Hair follicular keratinocyte (primary cell): ENCODE results near the gene THAP2. TPM values are rescaled to one million over a fixed set of nuclear protein-coding genes. Genes with fewer than 3 reads are reported as not detected.

ENCODE experiments used
- total RNA-seq: library from RNA; depleted of rRNA; stranded (reverse); fragments of >200 nt; gene quantifications from 2 replicates; pipeline ENCODE4 v1.2.3, GENCODE V29; 2015

The THAP2 gene
- 1.5 and 5.8 TPM in 2 replicates for total RNA-seq

GRCh38 chr12:71663561-71664410 lies at the start of gene THAP2, which contains the start of gene ZFC3H1:
TSS of gene THAP2 (plus strand) at chr12:71664301. CDS start at chr12:71664510, 209 bp downstream.
TSS of gene ZFC3H1 (minus strand) at chr12:71663848. CDS start at chr12:71663610, 238 bp downstream.

GRCh38 chr12:71685914-71686657 lies 22.0 kb downstream of the THAP2 start, which contains the start of gene TMEM19:
TSS of gene TMEM19 (plus strand) at chr12:71686082. CDS start at chr12:71686681, 599 bp downstream.

Other genes with a start within 250 kb of the THAP2 start
- gene LGR5, start 224.5 kb upstream of the THAP2 start, total RNA-seq = not detected in 2 replicates
- 8.3 and 8.4 TPM in 2 replicates for gene ZFC3H1, start 453 bp upstream of the THAP2 start, total RNA-seq
- 9.5 and 20.4 TPM in 2 replicates for gene TMEM19, start 21.8 kb downstream of the THAP2 start, total RNA-seq
- gene RAB21, start 90.6 kb downstream of the THAP2 start, total RNA-seq = 14.3 and 15.1 TPM in 2 replicates
- 8.9 and 9.1 TPM in 2 replicates for gene TBC1D15, start 175.5 kb downstream of the THAP2 start, total RNA-seq